ENCODE results near the gene VWA7.
"Not testable (repeated sequence)": the region's sequence is repeated elsewhere in the genome, so short reads cannot be mapped to it uniquely, and the experiment has no call there.

Gene VWA7

DNA sequence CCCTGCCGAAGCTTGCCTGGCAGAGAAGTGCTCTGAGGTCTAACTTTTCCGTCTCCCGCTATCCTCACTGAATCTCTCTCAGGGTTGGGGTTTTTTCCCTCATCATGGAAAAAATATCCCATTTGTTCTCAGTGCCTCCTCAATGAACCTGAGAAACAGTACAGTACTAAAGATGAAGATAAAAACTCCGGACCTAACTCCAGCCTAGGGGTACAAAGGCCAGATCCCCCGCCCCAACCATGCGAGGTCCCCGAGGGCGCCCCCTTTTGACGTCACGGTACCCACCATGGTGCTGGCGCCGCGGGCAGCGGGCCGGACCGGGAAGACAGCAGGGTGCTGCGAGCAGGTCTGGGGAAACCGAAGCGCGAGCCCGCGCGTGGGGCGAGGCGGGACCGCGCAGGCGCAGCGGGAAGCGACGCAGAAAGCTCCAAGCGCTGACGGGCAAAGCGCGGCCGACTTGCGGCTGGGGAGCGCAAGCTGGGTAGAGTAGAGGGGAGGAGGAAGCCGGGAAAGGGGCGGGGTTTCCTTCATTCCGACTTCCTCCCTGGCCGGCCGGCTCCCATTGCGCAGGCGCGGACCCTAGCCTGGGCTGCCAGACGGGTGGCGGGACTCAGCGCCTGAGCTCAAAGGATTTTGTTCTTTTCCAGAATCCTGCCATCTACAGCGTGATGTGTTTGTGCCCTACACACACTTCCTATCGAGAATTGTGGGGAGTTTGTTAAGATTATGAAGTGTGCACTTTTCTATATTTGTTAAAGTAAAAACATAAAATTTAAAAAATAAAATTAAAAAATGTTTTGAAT lies 29.5 kb upstream of the VWA7 start, which contains the start of gene LSM2:
TSS of gene LSM2 (minus strand) at position 497 of the 803 bp plus-strand sequence. CDS start at position 288, 209 bp downstream.
- in situ Hi-C loops (cut with HindIII; ENCODE audit: low pct_ligation_motif_present, low pct_unique_long_range_greater_than_20kb, low sequenced_read_pairs) = no loop called here
- peak; percentile 92 for DNase-seq

DNA sequence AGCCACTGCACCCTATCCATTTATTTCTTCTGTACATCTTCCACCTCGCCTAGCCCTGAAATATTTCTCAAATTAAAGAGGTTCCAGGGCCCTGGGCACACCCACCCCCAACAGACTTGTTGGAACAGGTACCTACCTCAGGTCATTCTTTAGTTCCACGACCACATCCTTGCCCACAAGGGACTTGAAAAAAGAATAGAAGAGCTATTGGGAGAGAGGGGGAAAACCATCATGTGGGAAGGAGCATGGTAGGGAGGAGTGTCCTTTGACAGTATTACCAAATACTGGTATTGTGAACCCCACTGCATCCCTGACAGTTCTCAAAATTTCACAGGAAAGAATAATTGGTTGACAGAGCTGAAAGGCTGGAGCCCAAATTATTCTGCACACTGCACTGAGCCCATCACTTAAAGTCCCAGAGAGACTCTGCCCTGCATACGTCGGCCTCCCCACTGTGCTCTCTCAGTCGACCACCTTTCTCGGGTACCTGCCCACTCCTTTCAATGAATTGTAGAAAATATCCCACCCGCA lies 28.9 kb upstream of the VWA7 start:
- no peak for DNase-seq
- in situ Hi-C loops (cut with HindIII; ENCODE audit: low pct_ligation_motif_present, low pct_unique_long_range_greater_than_20kb, low sequenced_read_pairs) = no loop called here

DNA sequence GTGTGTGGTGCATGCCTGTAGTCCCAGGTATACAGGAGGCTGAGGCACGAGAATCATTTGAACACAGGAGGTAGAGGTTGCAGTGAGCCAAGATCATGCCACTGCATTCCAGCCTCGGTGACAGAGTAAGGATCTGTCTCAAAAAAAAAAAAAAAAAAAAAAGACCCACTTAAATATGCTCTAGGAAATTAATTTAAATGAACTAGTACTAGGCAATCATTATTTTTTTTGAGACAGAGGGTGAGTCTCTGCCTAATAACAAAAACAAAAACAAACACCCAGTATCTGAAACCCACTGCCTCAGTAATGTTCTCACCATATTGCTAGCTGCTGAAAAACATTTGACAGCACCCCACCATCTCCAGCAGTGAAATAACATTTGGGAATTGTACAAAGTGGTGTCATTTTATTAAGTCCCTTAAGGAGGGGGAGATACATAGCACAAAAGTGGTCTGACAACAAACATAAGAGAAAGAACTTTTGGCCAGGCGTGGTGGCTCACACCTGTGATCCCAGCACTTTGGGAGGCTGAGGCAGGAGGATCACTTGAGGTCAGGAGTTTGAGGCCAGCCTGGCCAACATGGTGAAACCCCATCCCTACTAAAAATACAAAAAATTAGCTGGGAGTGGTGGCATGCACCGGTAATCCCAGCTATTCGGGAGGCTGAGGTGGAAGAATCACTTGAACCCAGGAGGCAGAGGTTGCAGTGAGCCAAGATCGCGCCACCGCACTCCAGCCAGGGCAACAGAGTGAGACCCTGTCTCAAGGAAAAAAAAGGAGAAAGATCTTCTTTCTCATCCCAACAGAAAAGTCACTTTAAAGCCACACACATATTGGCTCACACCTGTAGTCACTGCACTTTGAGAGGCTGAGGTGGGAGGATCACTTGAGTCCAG lies 24.2 kb upstream of the VWA7 start:
- DNase-seq; in situ Hi-C loops (cut with HindIII; ENCODE audit: low pct_ligation_motif_present, low pct_unique_long_range_greater_than_20kb, low sequenced_read_pairs): not testable (repeated sequence)

DNA sequence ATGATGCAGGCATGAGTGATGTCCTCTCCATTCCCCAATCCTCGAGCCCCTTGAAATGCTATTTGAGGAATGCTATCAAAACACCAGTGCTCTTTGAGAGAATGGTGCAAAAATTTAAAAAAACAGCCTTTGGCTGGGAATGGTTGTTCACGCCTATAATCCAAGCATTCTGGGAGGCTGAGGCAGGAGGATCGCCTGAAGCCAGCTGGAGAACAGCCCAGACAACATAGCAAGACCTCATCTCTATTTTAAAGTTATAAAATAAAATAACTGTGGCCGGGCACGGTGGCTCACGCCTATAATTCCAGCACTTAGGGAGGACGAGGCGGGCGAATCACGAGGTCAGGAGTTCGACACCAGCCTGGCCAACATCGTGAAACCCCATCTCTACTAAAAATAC lies 22.7 kb upstream of the VWA7 start:
- in situ Hi-C loops (cut with HindIII; ENCODE audit: low pct_ligation_motif_present, low pct_unique_long_range_greater_than_20kb, low sequenced_read_pairs) = no loop called here
- no peak for DNase-seq

DNA sequence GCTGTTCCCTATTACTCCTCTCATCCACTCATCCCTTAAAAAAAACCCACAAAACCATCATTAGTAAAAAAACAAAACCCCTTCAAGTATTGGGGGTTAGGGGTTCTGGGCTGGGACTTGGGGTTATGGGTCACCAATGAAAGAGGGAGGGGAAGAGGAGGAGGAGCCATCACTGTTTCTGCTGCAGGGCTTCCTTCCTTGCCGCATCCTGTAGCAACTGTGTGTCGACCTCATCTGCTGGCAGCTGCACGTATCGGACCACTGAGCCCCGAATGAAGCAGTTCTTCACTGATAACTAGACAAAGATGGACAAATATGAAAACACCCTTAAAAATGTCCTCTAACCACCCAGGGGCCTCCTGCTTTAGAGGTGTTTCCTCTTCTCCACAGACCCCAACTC lies 20.5 kb upstream of the VWA7 start:
- in situ Hi-C loops (cut with HindIII; ENCODE audit: low pct_ligation_motif_present, low pct_unique_long_range_greater_than_20kb, low sequenced_read_pairs) = no loop called here
- DNase-seq = no peak

DNA sequence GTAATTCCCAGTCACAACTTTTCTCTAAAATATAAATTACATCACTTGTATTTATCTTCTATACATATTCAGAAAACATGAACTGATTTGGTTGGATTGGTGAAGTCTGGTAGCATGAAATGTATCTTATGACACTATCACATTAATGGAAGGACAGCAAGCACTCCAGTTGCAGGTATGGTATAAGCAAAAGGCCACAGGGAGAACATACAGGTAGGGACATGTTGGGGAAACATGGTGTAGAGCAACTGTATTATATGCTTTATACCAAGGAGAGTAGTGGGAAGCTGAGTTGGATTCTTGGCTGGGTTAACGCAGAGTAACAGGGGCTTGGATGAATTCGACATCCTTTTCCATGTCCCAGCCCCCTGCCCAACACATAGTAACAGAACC lies 19.9 kb upstream of the VWA7 start:
- no peak for DNase-seq
- in situ Hi-C loops (cut with HindIII; ENCODE audit: low pct_ligation_motif_present, low pct_unique_long_range_greater_than_20kb, low sequenced_read_pairs) = no loop called here

DNA sequence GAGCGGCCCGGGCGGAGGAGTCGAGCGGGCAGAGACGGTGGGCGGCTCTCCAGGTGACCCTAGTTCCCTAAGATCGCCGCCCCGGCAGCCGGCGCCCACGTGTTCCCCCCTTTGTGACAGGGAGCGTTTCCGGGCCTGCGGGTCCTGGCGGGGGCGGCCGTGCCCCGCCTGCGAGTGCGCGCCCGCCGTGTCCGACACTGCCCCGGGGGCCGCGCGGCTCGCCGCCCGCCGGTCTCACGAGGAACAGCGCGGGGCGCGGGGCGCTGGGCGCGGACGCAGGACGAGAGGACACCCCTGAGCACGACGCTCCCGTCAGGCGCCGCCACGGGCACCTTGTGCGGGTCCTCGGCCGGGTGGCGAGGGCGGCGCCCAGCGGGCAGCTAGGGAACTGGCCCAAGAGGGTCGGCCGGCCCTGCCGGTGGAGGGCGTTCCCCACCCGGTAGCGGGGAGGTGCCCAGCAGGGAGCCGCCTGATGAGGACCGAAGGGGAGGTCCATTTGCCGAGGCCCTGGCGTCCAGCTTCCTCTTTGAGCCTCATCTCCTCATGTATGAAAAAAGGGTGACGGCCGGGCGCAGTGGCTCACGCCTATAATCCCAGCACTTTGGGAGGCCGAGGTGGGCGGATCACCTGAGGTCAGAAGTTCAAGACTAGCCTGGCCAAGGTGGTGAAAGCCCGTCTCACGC lies 18.6 kb upstream of the VWA7 start, which contains the start of gene VARS1:
TSS of gene VARS1 (minus strand) at position 137 of the 683 bp plus-strand sequence. CDS start 535 bp downstream, outside the sequence.
- in situ Hi-C loops (cut with HindIII; ENCODE audit: low pct_ligation_motif_present, low pct_unique_long_range_greater_than_20kb, low sequenced_read_pairs) = no loop called here
- peak; percentile 92 for DNase-seq

DNA sequence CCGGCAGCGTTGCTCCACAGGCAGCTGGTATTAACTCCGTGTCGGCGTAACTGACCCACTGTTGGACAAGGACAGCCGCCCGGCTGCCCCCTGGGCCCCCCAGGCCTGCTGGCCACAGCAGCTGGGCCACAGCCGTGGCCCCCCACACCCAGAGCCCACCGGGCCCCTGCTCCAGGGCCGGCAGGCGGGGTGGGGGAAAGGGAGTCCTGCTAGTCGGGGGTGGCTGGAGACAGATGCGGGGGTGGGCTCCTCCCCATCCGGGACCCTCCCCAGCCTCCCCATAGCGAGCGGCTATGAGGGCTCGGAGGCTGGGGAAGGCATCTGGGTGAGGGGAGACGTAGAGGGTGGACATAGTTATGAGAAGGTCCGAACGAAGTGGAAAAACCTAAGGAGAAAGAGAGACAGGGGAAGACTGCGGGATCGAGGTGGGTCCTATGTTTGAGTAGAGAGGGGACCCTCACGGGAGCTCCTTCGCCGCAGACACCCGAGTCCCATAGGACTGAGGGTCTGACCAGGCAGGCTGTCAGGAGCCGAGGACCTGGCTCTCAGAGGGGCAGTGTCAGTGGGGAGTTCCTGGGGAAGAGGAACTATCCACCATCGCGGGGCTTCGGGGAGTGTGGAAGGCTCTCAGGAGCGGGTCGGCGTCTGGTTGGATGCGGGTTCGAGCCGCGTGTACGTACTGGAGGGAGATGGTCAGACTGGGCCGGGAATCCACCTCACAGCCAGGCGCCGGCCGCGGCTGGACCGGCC lies 17.9 kb upstream of the VWA7 start:
- in situ Hi-C loops (cut with HindIII; ENCODE audit: low pct_ligation_motif_present, low pct_unique_long_range_greater_than_20kb, low sequenced_read_pairs) = no loop called here
- DNase-seq = peak; percentile 41

DNA sequence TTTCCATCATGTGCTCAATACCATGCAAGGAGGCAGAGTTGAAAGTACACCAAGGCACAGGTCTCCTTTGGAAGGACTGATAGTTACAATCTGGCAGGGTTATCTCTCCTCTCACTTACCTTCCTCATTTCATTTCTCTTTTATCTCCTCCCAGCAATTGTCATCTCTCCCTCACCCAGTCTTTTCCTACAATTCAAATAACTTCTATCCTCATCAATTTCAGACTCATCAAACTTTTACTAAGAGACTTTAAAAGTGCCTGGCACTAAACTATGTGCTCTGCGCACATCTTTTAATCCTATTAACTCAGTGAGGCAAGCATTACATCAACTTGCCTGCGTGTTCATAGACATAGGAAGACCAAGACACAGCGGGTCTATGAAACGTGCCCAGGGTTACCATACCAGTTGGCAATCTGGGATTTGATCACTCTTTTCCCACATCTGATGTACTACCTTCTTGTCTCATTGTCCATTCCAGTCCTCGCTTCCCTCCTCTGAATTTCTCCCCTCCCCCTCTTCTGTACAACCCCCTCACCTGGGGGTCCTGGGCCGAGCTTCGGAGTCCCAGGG lies 17.3 kb upstream of the VWA7 start:
- in situ Hi-C loops (cut with HindIII; ENCODE audit: low pct_ligation_motif_present, low pct_unique_long_range_greater_than_20kb, low sequenced_read_pairs) = no loop called here
- peak; percentile 31 for DNase-seq

DNA sequence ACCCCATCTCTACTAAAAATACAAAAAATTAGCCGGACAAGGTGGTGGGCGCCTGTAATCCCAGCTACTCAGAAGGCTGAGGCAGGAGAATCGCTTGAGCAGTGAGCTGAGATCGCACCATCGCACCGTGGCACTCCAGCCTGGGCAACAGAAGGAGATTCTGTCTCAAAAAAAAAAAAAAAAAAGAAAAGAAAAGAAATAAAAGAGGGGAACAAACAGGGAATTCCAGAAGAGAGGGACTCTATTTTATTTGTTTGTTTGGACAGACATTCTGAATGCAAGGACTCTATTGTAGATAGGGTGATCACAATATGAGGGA lies 16.8 kb upstream of the VWA7 start:
- DNase-seq; in situ Hi-C loops (cut with HindIII; ENCODE audit: low pct_ligation_motif_present, low pct_unique_long_range_greater_than_20kb, low sequenced_read_pairs): not testable (repeated sequence)

DNA sequence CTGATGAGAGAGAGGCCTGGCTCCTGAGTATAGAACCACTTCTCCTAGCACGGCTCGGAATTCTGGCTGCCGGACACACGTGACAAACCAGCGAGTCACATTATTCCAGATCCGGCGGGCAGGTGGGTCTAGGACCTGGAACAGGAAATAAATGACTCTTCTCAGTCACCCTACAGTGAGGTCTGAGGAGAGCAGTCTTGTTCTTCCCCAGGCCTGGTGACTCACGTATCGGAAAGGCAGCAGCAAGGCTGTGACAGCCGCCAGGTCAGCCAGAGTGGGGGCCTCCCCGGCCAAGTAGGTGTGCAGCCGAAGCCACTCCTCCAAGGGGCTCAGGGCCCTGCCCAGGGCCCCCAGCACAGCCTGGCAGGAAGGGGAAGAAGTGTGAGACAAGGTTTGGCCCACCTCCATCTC lies 15.6 kb upstream of the VWA7 start:
- DNase-seq = peak; percentile 32
- in situ Hi-C loops (cut with HindIII; ENCODE audit: low pct_ligation_motif_present, low pct_unique_long_range_greater_than_20kb, low sequenced_read_pairs) = no loop called here

DNA sequence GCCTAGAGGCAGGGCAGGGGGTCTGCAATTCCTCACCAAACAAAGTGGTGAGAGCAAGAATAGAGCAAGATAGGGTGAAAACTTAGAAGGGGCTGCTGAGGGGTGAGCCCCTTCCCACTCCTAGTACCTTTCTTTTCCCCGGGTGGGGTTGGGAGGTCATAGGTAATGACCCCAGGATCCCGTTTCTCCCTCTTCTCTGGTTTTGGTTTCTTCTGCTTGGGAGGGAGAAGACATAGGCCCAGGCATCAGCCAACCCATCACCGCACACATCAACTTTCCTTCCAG lies 14.9 kb upstream of the VWA7 start:
- in situ Hi-C loops (cut with HindIII; ENCODE audit: low pct_ligation_motif_present, low pct_unique_long_range_greater_than_20kb, low sequenced_read_pairs) = no loop called here
- DNase-seq = no peak

DNA sequence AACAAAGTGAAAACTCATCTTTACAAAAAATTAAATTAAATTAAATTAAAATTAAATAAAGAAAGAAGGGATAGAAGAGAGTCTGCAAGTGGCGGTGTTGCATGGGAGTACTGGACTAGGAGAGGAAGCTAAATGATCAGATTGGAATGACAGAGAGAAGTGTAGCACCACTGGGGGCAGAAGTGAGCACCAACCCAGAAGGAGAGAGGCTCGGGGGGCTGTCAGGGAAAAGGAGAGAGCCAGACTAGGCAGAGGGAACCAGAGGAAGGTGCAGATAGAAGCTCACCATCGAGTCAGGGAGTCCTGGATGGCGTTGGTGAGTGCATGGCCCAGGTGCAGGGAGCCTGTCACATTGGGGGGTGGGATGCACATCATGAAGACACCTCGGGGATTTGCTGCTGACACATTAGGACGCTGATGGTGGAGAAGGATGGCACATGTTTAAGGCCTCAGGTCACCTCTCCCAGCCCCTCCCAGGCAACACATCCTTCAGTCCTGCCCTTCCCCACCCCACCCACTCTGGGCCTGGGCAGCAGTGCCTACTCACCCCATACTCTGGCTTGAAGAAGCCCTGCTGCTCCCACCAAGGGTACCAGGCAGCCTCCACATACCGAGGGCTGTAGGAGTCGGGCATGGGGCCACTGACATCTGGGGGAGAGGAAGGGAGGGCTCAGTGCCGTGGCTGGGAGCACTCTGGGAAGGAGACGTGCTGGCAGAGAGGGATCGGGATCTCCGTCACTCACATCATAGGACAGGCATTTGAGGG lies 14.4 kb upstream of the VWA7 start:
- peak; percentile 45 for DNase-seq
- in situ Hi-C loops (cut with HindIII; ENCODE audit: low pct_ligation_motif_present, low pct_unique_long_range_greater_than_20kb, low sequenced_read_pairs) = no loop called here

DNA sequence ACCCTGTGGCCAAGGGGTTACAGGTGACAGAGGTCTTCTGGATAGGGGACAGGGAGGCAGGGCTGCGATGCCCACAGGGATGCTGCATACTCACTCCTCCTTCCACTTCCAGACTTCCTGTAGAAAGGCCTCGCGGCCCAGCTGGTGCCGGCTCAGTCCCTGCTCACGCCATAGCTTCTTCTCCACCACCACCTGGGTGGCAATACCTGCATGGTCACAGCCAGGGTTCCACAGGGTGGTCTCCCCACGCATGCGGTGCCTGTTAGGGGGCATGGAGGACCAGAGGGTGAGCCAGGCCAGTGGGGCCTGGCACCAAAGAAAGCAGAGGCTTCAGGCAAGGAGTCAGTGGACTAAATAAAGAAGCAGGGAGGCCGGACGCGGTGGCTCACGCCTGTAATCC lies 8.3 kb upstream of the VWA7 start:
- no peak for DNase-seq
- in situ Hi-C loops (cut with HindIII; ENCODE audit: low pct_ligation_motif_present, low pct_unique_long_range_greater_than_20kb, low sequenced_read_pairs) = no loop called here

DNA sequence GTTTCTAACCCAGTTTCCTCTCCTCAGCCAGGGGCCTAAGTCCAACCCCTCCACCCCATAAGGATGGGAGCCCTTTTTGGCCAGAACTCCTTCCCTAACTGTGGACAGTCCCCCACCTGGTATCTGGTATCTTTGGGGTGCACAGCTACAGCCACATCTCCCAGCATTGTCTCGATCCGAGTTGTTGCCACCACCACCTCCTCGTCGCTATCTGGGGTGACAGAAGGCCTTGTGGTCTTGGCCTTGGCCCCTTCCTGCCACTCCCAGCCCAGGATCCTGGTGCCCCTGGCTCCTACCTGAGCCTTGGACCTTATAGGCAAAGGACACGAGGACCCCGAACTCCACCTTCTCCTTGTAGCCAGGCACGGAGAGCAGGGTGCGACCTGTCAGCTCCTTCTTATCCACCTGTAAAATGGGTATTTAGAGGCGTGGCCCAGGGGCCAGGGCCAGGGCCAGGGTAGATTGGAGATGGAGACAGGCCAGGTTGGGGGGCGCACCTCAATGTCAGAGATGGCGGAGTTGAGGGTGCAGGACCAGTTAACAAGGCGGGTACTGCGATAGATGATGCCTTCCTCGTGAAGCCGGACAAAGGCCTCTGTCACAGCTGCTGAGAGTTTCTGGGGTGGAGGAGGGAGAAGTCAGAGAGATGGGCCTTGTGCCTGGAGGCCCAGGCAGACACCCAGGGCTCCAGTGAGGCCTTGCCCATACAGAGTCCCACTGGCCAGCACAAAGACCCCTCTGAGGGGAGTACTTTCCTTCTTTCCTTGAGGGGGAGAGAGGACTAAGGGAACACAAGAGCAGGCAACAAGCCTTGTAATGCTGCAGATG lies 7.2 kb upstream of the VWA7 start:
- DNase-seq = no peak
- in situ Hi-C loops (cut with HindIII; ENCODE audit: low pct_ligation_motif_present, low pct_unique_long_range_greater_than_20kb, low sequenced_read_pairs) = no loop called here

DNA sequence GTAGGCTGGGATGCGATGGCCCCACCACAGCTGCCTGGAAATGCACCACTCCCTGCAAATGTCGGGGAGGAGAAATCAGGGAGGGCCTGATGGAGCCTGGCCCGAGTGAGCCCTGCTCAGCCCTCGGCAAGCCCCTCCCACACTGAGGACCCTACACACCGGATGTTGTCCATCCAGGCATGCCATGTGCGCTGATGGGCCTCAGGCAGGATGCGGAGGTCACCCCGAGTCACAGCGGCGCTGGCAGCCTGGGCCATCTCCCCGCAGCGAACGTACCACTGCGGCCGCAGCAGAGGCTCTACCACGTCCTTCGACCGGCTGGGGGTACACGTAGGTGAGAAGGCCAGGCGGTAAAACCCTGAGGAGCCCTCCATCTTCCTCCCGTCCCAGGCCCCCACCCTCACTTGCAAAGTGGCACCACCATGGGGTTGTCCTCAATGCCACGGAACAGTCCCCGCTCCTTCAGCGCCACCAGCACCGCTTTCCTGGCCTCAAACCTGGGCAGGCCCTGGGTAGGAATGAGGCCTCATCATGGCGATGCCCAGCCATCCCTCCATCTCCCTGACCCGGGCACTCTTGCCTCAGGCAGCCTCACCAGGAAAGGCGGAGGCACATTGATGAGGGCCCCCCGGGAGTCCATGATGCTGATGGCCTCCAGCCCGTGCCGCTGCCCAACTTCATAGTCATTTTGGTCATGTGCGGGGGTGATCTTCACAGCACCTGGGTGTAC lies 5.2 kb upstream of the VWA7 start:
- in situ Hi-C loops (cut with HindIII; ENCODE audit: low pct_ligation_motif_present, low pct_unique_long_range_greater_than_20kb, low sequenced_read_pairs) = no loop called here
- no peak for DNase-seq
